PC-3 (cell line): ENCODE results near the gene RPL39. TPM values are rescaled to one million over a fixed set of nuclear protein-coding genes. Genes with fewer than 3 reads are reported as not detected.

Experiments used
- ATAC-seq: fragments of 200-7000 bp; cut with Tn5 transposase; 2 replicates; pipeline ENCODE4 v1.9.1; 2020; ENCODE audit warnings: mild to moderate bottlenecking, moderate library complexity
- BruUV-seq: library from RNA; stranded (reverse); fragments of 400-500 nt; replicated peaks from 2 replicates; lab custom pipeline; 2021; lab: Mats Ljungman, UMichigan
- CTCF ChIA-PET: fragments of 300-600 bp; sonication (Branson Sonifier 250); formaldehyde crosslinking; loops from one replicate; lab custom pipeline; 2022; ENCODE audit warnings: antibody characterized with exemption; lab: Charles Lee
- POLR2A ChIA-PET: fragments of 300-600 bp; sonication (Branson Sonifier 250); formaldehyde crosslinking; loops from one replicate; lab custom pipeline; 2022; ENCODE audit warnings: antibody characterized with exemption; ENCODE audit not compliant: unreplicated experiment; lab: Charles Lee
- DNase-seq: peaks from one replicate; pipeline ENCODE4 v3.0.0-alpha.2; 2015
- H2AFZ ChIP-seq: fragments of 300-600 bp; sonication (generic); 2 replicates; pipeline ENCODE4 v1.6.0; 2016; ENCODE audit warnings: antibody characterized with exemption, low read length
- H3F3A ChIP-seq: fragments of 300-600 bp; sonication (generic); one replicate; pipeline ENCODE4 v1.6.0; 2017; ENCODE audit warnings: antibody characterized with exemption, low read length, control low read depth, mild to moderate bottlenecking; ENCODE audit not compliant: unreplicated experiment
- H3K27ac ChIP-seq: fragments of 300-600 bp; sonication (generic); 2 replicates; pipeline ENCODE4 v1.5.1; 2016; ENCODE audit warnings: mild to moderate bottlenecking, low read length
- H3K27me3 ChIP-seq: fragments of 300-600 bp; sonication (generic); 2 replicates; pipeline ENCODE4 v1.6.1; 2016; ENCODE audit warnings: low read length, mixed read lengths
- H3K36me3 ChIP-seq: fragments of 300-600 bp; sonication (generic); 2 replicates; pipeline ENCODE4 v1.6.1; 2016; ENCODE audit warnings: low read depth, mixed run types, low read length, mixed read lengths
- H3K4me1 ChIP-seq: fragments of 300-600 bp; sonication (generic); 2 replicates; pipeline ENCODE4 v1.5.1; 2016; ENCODE audit warnings: low read length; ENCODE audit not compliant: insufficient read depth
- H3K4me2 ChIP-seq: fragments of 300-600 bp; sonication (generic); 2 replicates; pipeline ENCODE4 v1.6.0; 2016; ENCODE audit warnings: low read length
- H3K4me3 ChIP-seq: fragments of 300-600 bp; sonication (generic); 2 replicates; pipeline ENCODE4 v1.5.1; 2016; ENCODE audit warnings: mild to moderate bottlenecking, low read length, mixed read lengths
- H3K79me2 ChIP-seq: fragments of 300-600 bp; sonication (generic); 2 replicates; pipeline ENCODE4 v1.6.1; 2017; ENCODE audit warnings: low read length, mixed read lengths
- H3K9ac ChIP-seq: fragments of 300-600 bp; sonication (generic); 2 replicates; pipeline ENCODE4 v1.6.0; 2016; ENCODE audit warnings: mild to moderate bottlenecking, low read length
- H3K9me2 ChIP-seq: fragments of 300-600 bp; sonication (generic); replicated peaks from 2 replicates; pipeline ENCODE4 v1.6.1; 2016; ENCODE audit warnings: mixed run types, low read length, mixed read lengths
- H3K9me3 ChIP-seq: fragments of 300-600 bp; sonication (generic); 2 replicates; pipeline ENCODE4 v1.6.1; 2016; ENCODE audit warnings: low read length, mixed read lengths
- H4K20me1 ChIP-seq: fragments of 300-600 bp; sonication (generic); 2 replicates; pipeline ENCODE4 v1.6.1; 2016; ENCODE audit warnings: low read length, mixed read lengths
- CTCF ChIP-seq: fragments of 300-600 bp; sonication (generic); conservative IDR thresholded peaks from 2 replicates; pipeline ENCODE4 v1.5.1; 2017; ENCODE audit warnings: antibody characterized with exemption, low read depth, mild to moderate bottlenecking, low read length
- EZH2 ChIP-seq: fragments of 300-600 bp; sonication (generic); IDR thresholded peaks from one replicate; pipeline ENCODE4 v1.6.1; 2017; ENCODE audit warnings: antibody characterized with exemption, mild to moderate bottlenecking, low read length; ENCODE audit not compliant: unreplicated experiment
- EZH2phosphoT487 ChIP-seq: fragments of 300-600 bp; sonication (generic); IDR thresholded peaks from 2 replicates; pipeline ENCODE4 v1.6.1; 2018; ENCODE audit warnings: mild to moderate bottlenecking, antibody characterized with exemption, low read length, borderline replicate concordance
- intact Hi-C: fragments of 100-400 bp; cut with micrococcal nuclease; formaldehyde crosslinking; loops from 2 replicates; pipeline ENCODE4 v1.9.0; 2023
- total RNA-seq: library from RNA; depleted of rRNA; stranded (reverse); fragments of >200 nt; gene quantifications from 2 replicates; pipeline ENCODE4 v1.2.3, GENCODE V29; 2014

The RPL39 gene
- total RNA-seq, 1 experiment from 2014 or later: 1,578 TPM

- H4K20me1 ChIP-seq: no peaks in the 10 kb centered on the region
- H3K4me1 ChIP-seq: peaks cover 11% of the 10 kb centered on the region
- no peak for DNase-seq
- no peaks in the 10 kb centered on the region for H3K9me2 ChIP-seq
- peak; percentile 23; the same call in 1 of the 2 replicates for ATAC-seq
- TF ChIP-seq EZH2phosphoT487 (no peak), EZH2 (no peak), CTCF (no peak)
- no peaks in the 10 kb centered on the region for H3K27me3 ChIP-seq
- H3K36me3 ChIP-seq: no peaks in the 10 kb centered on the region
- peak overlapping the region; percentile 97 for H3K4me2 ChIP-seq
- H2AFZ ChIP-seq: peak overlapping the region; percentile 92
- H3K9me3 ChIP-seq: no peaks in the 10 kb centered on the region
- peak overlapping the region; percentile 20; the same call in 1 of the 2 replicates for H3K9ac ChIP-seq
- H3K4me3 ChIP-seq: peak overlapping the region; percentile 82
- no TSS peak for BruUV-seq
- no peak overlapping the region for H3K27ac ChIP-seq
- H3K79me2 ChIP-seq: no peaks in the 10 kb centered on the region
- no peaks in the 10 kb centered on the region for H3F3A ChIP-seq
- intact Hi-C loops: loop anchor here (2.0 kb wide), 1 partner anchor 59 kb away; no protein-coding TSS in a partner anchor
- ChIA-PET CTCF (interaction anchor here (0.8 to 1.1 kb wide), 2 partner anchors 148 to 151 kb away, joined by 3 read pairs; partner anchors contain the start of gene NKRF), POLR2A (no interaction called here)
Observed at GRCh38 chrX:119757646-119757978, 33.8 kb downstream of the RPL39 start.

GRCh38 chrX:119756926-119757635 is 34.3 kb downstream of the RPL39 start:
- Histone ChIP-seq H2AFZ (peak overlapping the region; percentile 92; the same call in 1 of the 2 replicates), H3K27me3 (no peaks in the 10 kb centered on the region), H3K79me2 (no peaks in the 10 kb centered on the region), H3K36me3 (no peaks in the 10 kb centered on the region), H3K9me3 (no peaks in the 10 kb centered on the region), H4K20me1 (no peaks in the 10 kb centered on the region), H3K27ac (no peak overlapping the region), H3K4me1 (peaks cover 11% of the 10 kb centered on the region), H3K9ac (no peak overlapping the region), H3K4me2 (peak overlapping the region; percentile 97), H3K4me3 (peak overlapping the region; percentile 82; the same call in 1 of the 2 replicates), H3K9me2 (no peaks in the 10 kb centered on the region), H3F3A (no peaks in the 10 kb centered on the region)
- BruUV-seq: no TSS peak
- DNase-seq: no peak
- ChIA-PET POLR2A (no interaction called here), CTCF (no interaction called here)
- intact Hi-C loops: loop anchor here (2.0 kb wide), 1 partner anchor 58 kb away; no protein-coding TSS in a partner anchor
- ATAC-seq: no peak
- TF ChIP-seq CTCF (no peak), EZH2 (no peak)

- Histone ChIP-seq H3K36me3 (no peaks in the 10 kb centered on the region), H3K9ac (no peak overlapping the region), H4K20me1 (no peaks in the 10 kb centered on the region), H3K27ac (no peak overlapping the region), H3K4me1 (peaks cover 11% of the 10 kb centered on the region), H3F3A (no peaks in the 10 kb centered on the region), H3K9me2 (no peaks in the 10 kb centered on the region), H3K27me3 (no peaks in the 10 kb centered on the region), H3K4me2 (no peak overlapping the region), H3K4me3 (no peak overlapping the region), H3K79me2 (no peaks in the 10 kb centered on the region), H2AFZ (no peak overlapping the region), H3K9me3 (no peaks in the 10 kb centered on the region)
- ATAC-seq (no peak), DNase-seq (no peak)
- no peak for TF ChIP-seq CTCF
- no peak for TF ChIP-seq EZH2
- TF ChIP-seq EZH2phosphoT487: no peak
- POLR2A ChIA-PET: no interaction called here
- intact Hi-C loops: loop anchor here (2.0 kb wide), 1 partner anchor 57 kb away; no protein-coding TSS in a partner anchor
- BruUV-seq: no TSS peak
- CTCF ChIA-PET: no interaction called here
Observed at GRCh38 chrX:119755981-119756533, 35.4 kb downstream of the RPL39 start.
